ENCODE results near the gene TMEM219. TPM values are rescaled to one million over a fixed set of nuclear protein-coding genes. Genes with fewer than 3 reads are reported as not detected.

TMEM219 gene
- total and polyA plus RNA-seq, 5 donors from 2014 or later = 76.7 to 261 (median 198) TPM

- Histone ChIP-seq H3K4me1 (ENCODE audit: control insufficient read depth, insufficient read depth, low read length, poor library complexity, severe bottlenecking) (no peaks in the 10 kb centered on the region), H3K27me3 (ENCODE audit: control insufficient read depth, insufficient read depth, low read length) (no peaks in the 10 kb centered on the region), H3K36me3 (ENCODE audit: control insufficient read depth, insufficient read depth, low read length) (peaks cover 8% of the 10 kb centered on the region), H3K4me3 (ENCODE audit: low read depth, low read length) (no peak overlapping the region), H3K9me3 (ENCODE audit: control insufficient read depth in 2 of 2, low read length in 2 of 2) (no peaks in the 10 kb centered on the region), H3K27ac (ENCODE audit: insufficient read depth, low read length, poor library complexity, severe bottlenecking) (no peak overlapping the region)
- H3K36me3 Mint-ChIP-seq = peaks cover 16% of the 10 kb centered on the region
- DNase-seq (no peak), ATAC-seq (ENCODE audit: low read depth in 2 of 2) (no peak)
- H3K4me1 Mint-ChIP-seq = peaks cover 0 to 22% (median 6%) of the 10 kb centered on the region in 4 donors
- H3K27ac Mint-ChIP-seq = no peak overlapping the region
- H3K9me3 Mint-ChIP-seq = no peaks in the 10 kb centered on the region
- no peak overlapping the region for H3K4me3 Mint-ChIP-seq
- peaks cover 4% of the 10 kb centered on the region for H3K27me3 Mint-ChIP-seq
Observed at GRCh38 chr16:30004424-30004776, 42.5 kb downstream of the TMEM219 start.

- no peak for ATAC-seq (ENCODE audit: low read depth in 2 of 2)
- peaks cover 12% of the 10 kb centered on the region for H3K36me3 Mint-ChIP-seq
Observed at GRCh38 chr16:30004811-30005242, 42.9 kb downstream of the TMEM219 start.

DNA sequence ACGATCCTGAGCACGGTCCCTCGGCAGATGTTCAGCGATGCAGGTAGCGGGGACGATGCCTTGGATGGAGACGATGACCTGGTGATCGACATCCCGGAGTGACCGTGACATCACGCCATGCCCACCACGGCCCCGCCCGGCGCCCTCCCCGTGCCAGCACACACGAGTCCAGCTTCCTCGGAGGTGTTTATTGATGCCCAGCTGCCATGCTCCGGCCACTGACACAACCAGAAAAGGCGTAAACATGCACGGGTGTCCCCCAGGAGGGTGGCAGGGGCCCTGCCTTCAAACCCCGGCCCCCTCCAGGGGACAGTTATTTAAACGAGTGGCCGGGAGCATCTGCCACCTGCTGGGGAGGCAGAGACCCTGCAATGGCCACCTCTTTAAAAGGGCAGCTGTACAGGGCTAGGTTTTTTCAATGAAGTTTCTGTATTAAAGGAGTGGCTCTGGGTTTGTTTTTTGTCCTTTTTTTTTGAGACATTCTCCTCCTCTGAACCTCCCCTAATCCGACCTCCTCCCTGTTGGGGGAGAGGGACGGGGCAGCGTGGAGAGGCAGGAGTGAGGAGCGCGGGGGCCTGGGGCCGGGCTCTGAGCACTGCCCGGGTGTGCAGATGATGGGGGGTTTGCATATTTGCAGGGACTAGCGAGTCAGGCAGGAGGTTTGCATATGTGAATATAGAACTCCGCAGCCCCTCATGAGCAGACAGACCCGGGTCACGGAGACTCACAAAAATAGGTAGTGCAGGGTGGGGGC is 43.6 kb downstream of the TMEM219 start:
- Histone ChIP-seq H3K36me3 (ENCODE audit: control insufficient read depth, insufficient read depth, low read length) (peaks cover 5% of the 10 kb centered on the region), H3K4me1 (ENCODE audit: control insufficient read depth, insufficient read depth, low read length, poor library complexity, severe bottlenecking) (peaks cover 7% of the 10 kb centered on the region), H3K27ac (ENCODE audit: insufficient read depth, low read length, poor library complexity, severe bottlenecking) (no peak overlapping the region), H3K4me3 (ENCODE audit: low read depth, low read length) (no peak overlapping the region), H3K9me3 (ENCODE audit: control insufficient read depth in 2 of 2, low read length in 2 of 2) (no peaks in the 10 kb centered on the region), H3K27me3 (ENCODE audit: control insufficient read depth, insufficient read depth, low read length) (no peaks in the 10 kb centered on the region)
- Mint-ChIP-seq H3K9me3 (no peaks in the 10 kb centered on the region), H3K36me3 (peaks cover 12% of the 10 kb centered on the region), H3K4me1 (peaks cover 0 to 17% (median 6%) of the 10 kb centered on the region in 4 donors), H3K4me3 (peak overlapping the region in 1 of 4 donors; percentile 35), H3K27ac (no peak overlapping the region), H3K27me3 (peaks cover 7% of the 10 kb centered on the region)
- ATAC-seq (ENCODE audit: low read depth in 2 of 2) (peak; percentile 58 to 67), DNase-seq (peak; percentile 24 to 50 (median 48))

More at GRCh38 chr16:30004811-30005242, 42.9 kb downstream of the TMEM219 start:
- Mint-ChIP-seq H3K4me1 (peaks cover 0 to 18% (median 4%) of the 10 kb centered on the region in 4 donors), H3K27me3 (peaks cover 4% of the 10 kb centered on the region), H3K27ac (no peak overlapping the region), H3K4me3 (no peak overlapping the region), H3K9me3 (no peaks in the 10 kb centered on the region)
- H3K9me3 ChIP-seq (ENCODE audit: control insufficient read depth in 2 of 2, low read length in 2 of 2) = no peaks in the 10 kb centered on the region
- no peak for DNase-seq
- peaks cover under 1% of the 10 kb centered on the region for H3K4me1 ChIP-seq (ENCODE audit: control insufficient read depth, insufficient read depth, low read length, poor library complexity, severe bottlenecking)
- no peak overlapping the region for H3K4me3 ChIP-seq (ENCODE audit: low read depth, low read length)
- H3K27ac ChIP-seq (ENCODE audit: insufficient read depth, low read length, poor library complexity, severe bottlenecking) = no peak overlapping the region
- H3K27me3 ChIP-seq (ENCODE audit: control insufficient read depth, insufficient read depth, low read length) = no peaks in the 10 kb centered on the region
- H3K36me3 ChIP-seq (ENCODE audit: control insufficient read depth, insufficient read depth, low read length) = peaks cover 8% of the 10 kb centered on the region

- H3K27me3 Mint-ChIP-seq = peaks cover 9% of the 10 kb centered on the region
Observed at GRCh38 chr16:30006095-30006473, 44.2 kb downstream of the TMEM219 start.

DNA sequence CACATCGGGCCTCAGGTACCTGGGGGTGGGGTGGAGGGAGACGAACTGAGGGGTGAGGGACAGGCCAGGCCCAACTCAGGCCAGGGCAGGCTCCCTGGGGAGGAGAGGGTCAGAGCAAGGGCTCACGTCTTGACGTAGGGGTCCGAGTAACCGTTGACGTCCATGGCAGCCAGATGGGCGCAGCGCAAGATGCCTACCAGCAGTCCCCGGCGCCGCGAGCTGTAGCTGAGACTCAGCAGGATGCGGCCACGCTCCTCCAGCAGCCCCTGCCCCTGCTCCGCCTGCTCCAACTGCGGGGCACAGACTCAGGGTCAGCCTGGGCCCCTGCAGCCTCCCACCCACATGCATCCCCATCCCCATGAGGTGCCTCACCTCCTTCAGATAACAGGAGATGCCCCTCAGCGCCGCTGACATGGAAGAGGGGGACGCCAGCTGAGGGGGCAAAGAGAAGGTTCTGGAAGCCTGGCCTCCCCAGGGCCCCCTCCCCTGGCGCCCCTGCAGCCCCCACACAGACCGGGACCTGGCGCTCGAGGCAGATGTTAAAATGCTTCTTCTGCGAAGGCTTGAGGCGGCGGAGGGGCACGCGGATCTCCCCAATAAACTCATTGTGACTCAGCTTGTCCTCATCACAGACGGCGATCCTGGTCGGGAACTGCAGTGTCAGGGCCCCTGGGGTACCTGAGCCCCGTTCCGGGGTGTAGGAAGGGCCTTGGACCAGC is 44.9 kb downstream of the TMEM219 start:
- Histone ChIP-seq H3K36me3 (ENCODE audit: control insufficient read depth, insufficient read depth, low read length) (peaks cover 5% of the 10 kb centered on the region), H3K27me3 (ENCODE audit: control insufficient read depth, insufficient read depth, low read length) (no peaks in the 10 kb centered on the region), H3K4me1 (ENCODE audit: control insufficient read depth, insufficient read depth, low read length, poor library complexity, severe bottlenecking) (peaks cover 14% of the 10 kb centered on the region), H3K4me3 (ENCODE audit: low read depth, low read length) (no peak overlapping the region), H3K9me3 (ENCODE audit: control insufficient read depth in 2 of 2, low read length in 2 of 2) (no peaks in the 10 kb centered on the region), H3K27ac (ENCODE audit: insufficient read depth, low read length, poor library complexity, severe bottlenecking) (no peak overlapping the region)
- DNase-seq (no peak), ATAC-seq (ENCODE audit: low read depth in 2 of 2) (no peak)
- Mint-ChIP-seq H3K27ac (no peak overlapping the region), H3K36me3 (peaks cover 12% of the 10 kb centered on the region), H3K4me1 (peaks cover 0 to 17% (median 6%) of the 10 kb centered on the region in 4 donors), H3K27me3 (peaks cover 12% of the 10 kb centered on the region), H3K4me3 (peak overlapping the region in 1 of 4 donors; percentile 47), H3K9me3 (no peaks in the 10 kb centered on the region)

More at GRCh38 chr16:30006095-30006473, 44.2 kb downstream of the TMEM219 start:
- Mint-ChIP-seq H3K4me3 (no peak overlapping the region), H3K27ac (no peak overlapping the region), H3K9me3 (no peaks in the 10 kb centered on the region), H3K36me3 (peaks cover 12% of the 10 kb centered on the region), H3K4me1 (peaks cover 0 to 17% (median 6%) of the 10 kb centered on the region in 4 donors)
- DNase-seq = no peak
- Histone ChIP-seq H3K4me1 (ENCODE audit: control insufficient read depth, insufficient read depth, low read length, poor library complexity, severe bottlenecking) (peaks cover 10% of the 10 kb centered on the region), H3K27me3 (ENCODE audit: control insufficient read depth, insufficient read depth, low read length) (no peaks in the 10 kb centered on the region), H3K27ac (ENCODE audit: insufficient read depth, low read length, poor library complexity, severe bottlenecking) (no peak overlapping the region), H3K36me3 (ENCODE audit: control insufficient read depth, insufficient read depth, low read length) (peaks cover 5% of the 10 kb centered on the region), H3K4me3 (ENCODE audit: low read depth, low read length) (no peak overlapping the region), H3K9me3 (ENCODE audit: control insufficient read depth in 2 of 2, low read length in 2 of 2) (no peaks in the 10 kb centered on the region)
- no peak for ATAC-seq (ENCODE audit: low read depth in 2 of 2)

DNA sequence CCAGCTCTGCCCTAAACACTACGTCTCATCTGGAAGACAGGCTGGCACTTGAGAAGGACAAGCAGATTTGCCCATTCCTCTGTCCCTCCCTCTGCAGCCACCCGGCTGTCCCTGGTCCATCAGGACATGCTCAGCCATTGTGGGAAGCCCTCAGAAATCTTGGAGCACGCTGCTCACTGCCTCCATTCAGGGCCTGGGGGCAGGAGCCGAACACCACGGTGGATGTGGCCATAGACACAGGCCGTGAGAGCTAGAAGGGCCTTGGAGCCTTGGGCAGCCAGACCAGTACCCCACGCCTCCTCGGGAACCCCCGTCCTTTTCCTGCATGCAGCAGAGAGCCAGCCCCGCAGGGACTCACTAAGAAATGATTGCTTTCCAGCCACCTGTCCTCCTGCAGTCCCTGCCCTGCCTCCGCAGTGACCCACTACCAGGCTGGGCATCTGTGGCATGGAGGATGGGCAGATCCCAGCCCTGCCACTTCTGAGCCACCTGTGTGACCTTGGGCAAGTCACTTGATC is 45.6 kb downstream of the TMEM219 start:
- Histone ChIP-seq H3K36me3 (ENCODE audit: control insufficient read depth, insufficient read depth, low read length) (peaks cover 3% of the 10 kb centered on the region), H3K9me3 (ENCODE audit: control insufficient read depth in 2 of 2, low read length in 2 of 2) (no peaks in the 10 kb centered on the region), H3K4me3 (ENCODE audit: low read depth, low read length) (no peak overlapping the region), H3K4me1 (ENCODE audit: control insufficient read depth, insufficient read depth, low read length, poor library complexity, severe bottlenecking) (peaks cover 14% of the 10 kb centered on the region), H3K27me3 (ENCODE audit: control insufficient read depth, insufficient read depth, low read length) (no peaks in the 10 kb centered on the region), H3K27ac (ENCODE audit: insufficient read depth, low read length, poor library complexity, severe bottlenecking) (no peak overlapping the region)
- no peak for ATAC-seq (ENCODE audit: low read depth in 2 of 2)
- peak overlapping the region in 1 of 3 donors; percentile 36 for H3K27ac Mint-ChIP-seq
- peaks cover 19% of the 10 kb centered on the region for H3K27me3 Mint-ChIP-seq
- no peaks in the 10 kb centered on the region for H3K9me3 Mint-ChIP-seq
- H3K36me3 Mint-ChIP-seq = peaks cover 6% of the 10 kb centered on the region
- H3K4me3 Mint-ChIP-seq = no peak overlapping the region
- H3K4me1 Mint-ChIP-seq = peaks cover 0 to 18% (median 4%) of the 10 kb centered on the region in 4 donors
- DNase-seq = no peak

GRCh38 chr16:30009085-30009862 is 47.4 kb downstream of the TMEM219 start:
- Mint-ChIP-seq H3K9me3 (no peaks in the 10 kb centered on the region), H3K4me1 (peaks cover 0 to 12% (median 4%) of the 10 kb centered on the region in 4 donors), H3K4me3 (peak overlapping the region in 2 of 4 donors; percentile 29 to 74), H3K27me3 (peaks cover 24% of the 10 kb centered on the region), H3K27ac (peak overlapping the region in 1 of 3 donors; percentile 86), H3K36me3 (no peaks in the 10 kb centered on the region)
- peaks cover 14% of the 10 kb centered on the region for H3K4me1 ChIP-seq (ENCODE audit: control insufficient read depth, insufficient read depth, low read length, poor library complexity, severe bottlenecking)
- ATAC-seq (ENCODE audit: low read depth in 2 of 2) (no peak), DNase-seq (no peak)
- no peaks in the 10 kb centered on the region for H3K27me3 ChIP-seq (ENCODE audit: control insufficient read depth, insufficient read depth, low read length)
- no peaks in the 10 kb centered on the region for H3K9me3 ChIP-seq (ENCODE audit: control insufficient read depth in 2 of 2, low read length in 2 of 2)
- H3K27ac ChIP-seq (ENCODE audit: insufficient read depth, low read length, poor library complexity, severe bottlenecking) = no peak overlapping the region
- H3K36me3 ChIP-seq (ENCODE audit: control insufficient read depth, insufficient read depth, low read length) = no peaks in the 10 kb centered on the region
- H3K4me3 ChIP-seq (ENCODE audit: low read depth, low read length) = no peak overlapping the region

All from CD4-positive, CD25-positive, alpha-beta regulatory T cell (primary cell).